Measurements from ENCODE around the gene COX14.

The COX14 gene

DNA sequence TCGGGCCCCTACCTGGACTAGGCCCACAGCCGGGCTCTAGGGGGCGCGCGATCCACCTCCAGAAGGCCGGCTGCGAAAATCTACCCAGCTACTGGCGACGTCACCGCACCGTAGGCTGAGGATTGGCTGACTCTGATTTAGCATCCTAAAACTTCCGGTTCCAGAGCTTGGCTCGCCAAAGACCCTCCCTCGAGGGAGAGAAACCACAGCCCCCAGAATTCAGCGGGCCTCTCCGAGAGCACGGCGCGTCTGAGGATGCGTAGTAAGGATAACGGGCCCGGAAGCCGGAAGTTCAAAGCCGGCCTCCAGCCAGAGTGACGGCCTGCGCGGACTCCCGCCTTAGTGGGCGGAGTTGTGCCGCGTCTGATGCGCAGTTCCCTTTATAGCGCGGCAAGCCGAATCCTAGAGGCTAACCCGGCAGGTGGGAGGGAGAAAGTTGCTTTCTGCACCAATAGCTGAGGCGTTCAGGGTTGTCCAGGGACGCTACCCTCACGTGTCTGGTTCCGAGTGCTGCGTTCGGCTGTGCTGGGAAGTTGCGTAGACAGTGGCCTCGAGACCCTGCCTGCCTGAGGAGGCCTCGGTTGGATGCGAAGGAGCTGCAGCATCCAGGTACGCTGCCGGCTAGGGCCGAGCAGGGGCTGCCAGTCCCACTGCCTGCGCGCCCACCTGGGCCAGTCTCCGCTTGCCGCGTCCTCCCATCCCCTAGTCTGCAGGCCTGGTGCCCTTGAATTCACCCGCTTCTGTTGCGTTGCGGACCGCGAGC lies at the start of gene COX14:
TSS of gene COX14 (plus strand) at position 544 of the 763 bp plus-strand sequence. CDS start 7,808 bp downstream, outside the sequence.
- TF ChIP-seq, protein P1, sequence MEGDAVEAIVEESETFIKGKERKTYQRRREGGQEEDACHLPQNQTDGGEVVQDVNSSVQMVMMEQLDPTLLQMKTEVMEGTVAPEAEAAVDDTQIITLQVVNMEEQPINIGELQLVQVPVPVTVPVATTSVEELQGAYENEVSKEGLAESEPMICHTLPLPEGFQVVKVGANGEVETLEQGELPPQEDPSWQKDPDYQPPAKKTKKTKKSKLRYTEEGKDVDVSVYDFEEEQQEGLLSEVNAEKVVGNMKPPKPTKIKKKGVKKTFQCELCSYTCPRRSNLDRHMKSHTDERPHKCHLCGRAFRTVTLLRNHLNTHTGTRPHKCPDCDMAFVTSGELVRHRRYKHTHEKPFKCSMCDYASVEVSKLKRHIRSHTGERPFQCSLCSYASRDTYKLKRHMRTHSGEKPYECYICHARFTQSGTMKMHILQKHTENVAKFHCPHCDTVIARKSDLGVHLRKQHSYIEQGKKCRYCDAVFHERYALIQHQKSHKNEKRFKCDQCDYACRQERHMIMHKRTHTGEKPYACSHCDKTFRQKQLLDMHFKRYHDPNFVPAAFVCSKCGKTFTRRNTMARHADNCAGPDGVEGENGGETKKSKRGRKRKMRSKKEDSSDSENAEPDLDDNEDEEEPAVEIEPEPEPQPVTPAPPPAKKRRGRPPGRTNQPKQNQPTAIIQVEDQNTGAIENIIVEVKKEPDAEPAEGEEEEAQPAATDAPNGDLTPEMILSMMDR (IDR thresholded peaks at IDR 0.05; ENCODE audit: control insufficient read depth, insufficient read depth, low read depth, low read length, missing control alignments) = peak; percentile 94
- peak within 1 kb of the TSS; percentile 72 for H3K4me3 ChIP-seq (ENCODE audit: control insufficient read depth, low read depth, low read length)
- peak; percentile 98 for DNase-seq (ENCODE audit: low read depth)

DNA sequence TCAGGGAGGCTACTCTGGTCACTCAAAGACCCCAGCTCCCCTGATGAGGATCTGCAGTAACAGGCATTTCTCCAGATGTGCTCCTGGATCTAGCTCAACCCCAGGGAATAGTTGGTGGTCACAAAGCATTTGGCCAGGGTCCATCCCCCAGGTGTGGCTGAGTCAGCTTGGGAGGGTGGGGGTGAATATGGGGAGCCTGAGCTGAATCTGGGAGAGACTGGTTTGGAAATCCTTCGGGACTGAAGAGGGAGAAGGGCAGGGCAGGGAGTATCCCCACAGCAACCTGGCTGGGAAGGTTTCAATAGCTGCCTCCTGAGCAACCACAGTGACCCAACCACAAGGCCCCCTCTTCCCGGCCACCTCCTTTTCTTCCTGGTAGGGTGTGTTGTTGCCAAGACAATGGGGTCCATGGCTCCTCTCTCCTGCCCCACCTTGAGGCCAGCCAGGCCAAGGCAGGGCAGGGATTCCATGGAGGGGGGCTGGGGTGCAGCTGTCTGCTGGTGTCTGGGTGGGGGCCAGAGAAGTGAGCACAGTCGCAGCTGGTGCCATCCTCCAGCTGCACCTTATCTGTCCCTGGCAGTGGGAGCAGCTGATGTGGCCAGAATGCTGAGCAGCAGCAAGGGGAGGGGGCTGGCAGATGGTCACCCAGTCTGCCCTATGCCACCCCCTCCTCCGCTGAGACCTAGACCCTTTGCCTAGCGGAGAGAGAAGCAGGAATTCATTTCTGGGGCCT lies 49.1 kb upstream of the COX14 start:
- H3K4me3 ChIP-seq (ENCODE audit: control insufficient read depth, low read depth, low read length) = no peak overlapping the region
- TF ChIP-seq, protein P1 (IDR thresholded peaks at IDR 0.05; ENCODE audit: control insufficient read depth, insufficient read depth, low read depth, low read length, missing control alignments) = no peak
- DNase-seq (ENCODE audit: low read depth) = no peak

DNA sequence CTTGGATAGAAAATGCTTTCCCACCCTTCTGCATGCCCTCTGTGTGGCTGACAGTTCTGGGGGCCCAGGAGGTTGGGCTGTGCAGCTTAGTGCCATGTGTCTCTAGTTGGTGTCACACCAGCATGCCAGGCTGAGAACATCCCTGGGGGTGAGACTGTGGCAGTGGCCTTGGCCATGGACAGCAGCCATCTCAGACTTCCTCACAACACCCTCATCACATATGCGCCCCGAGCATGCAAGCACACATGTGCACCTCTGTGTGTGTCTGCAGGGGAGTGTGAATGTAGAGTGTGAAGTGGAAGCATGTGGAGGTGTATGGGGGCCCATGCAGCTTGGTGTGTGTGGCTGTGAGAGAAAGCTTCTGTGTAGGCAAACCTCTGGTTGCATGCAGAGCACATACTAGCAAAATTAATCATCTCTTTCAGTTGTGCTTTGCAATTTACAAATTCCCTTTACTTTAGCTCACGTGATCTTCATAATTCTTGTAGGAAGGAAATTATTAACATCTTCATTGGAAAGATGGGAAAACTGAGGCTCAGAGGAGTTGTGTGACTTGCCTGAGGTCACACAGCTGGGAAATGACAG lies 46.2 kb upstream of the COX14 start:
- no peak for DNase-seq (ENCODE audit: low read depth)
- TF ChIP-seq, protein P1 (IDR thresholded peaks at IDR 0.05; ENCODE audit: control insufficient read depth, insufficient read depth, low read depth, low read length, missing control alignments) = no peak
- no peak overlapping the region for H3K4me3 ChIP-seq (ENCODE audit: control insufficient read depth, low read depth, low read length)

DNA sequence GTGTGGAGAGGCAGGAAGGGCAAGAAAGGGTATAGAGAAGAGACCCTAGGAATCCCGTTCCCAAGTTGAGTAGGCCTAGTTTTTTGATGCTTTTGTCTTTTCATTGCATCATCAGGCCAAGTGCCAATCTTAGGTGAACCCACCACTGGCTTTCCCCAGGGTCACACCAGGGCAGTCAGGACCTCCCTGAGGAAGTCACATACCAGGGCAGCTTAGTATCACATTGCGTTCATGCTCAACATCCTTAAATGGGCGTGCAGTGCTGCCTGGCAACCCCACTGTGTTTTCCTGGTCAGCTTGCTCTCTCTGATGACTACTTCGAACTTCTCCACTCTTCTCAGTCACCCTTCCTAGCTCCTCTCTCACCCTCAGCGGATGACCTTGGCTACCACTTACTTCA lies 45.6 kb upstream of the COX14 start:
- DNase-seq (ENCODE audit: low read depth) = peak; percentile 59

DNA sequence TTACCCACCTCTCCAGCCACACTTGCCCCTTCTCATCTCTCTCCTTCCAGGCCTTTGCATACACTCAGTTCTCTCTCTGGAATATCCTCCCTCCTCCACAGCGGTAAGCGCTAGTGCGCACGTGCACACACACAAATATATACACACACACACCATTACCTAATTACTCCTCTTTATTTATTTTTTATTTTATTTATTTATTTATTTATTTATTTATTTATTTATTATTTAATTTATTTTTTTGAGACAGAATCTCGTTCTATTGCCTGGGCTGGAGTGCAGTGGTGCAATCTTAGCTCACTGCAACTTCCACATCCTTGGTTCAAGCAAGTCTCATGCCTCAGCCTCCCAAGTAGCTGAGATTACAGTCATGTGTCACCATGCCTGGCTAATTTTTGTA lies 43.0 kb upstream of the COX14 start:
- TF ChIP-seq, protein P1 (IDR thresholded peaks at IDR 0.05; ENCODE audit: control insufficient read depth, insufficient read depth, low read depth, low read length, missing control alignments) = no peak

More for the DNA sequence above, 45.6 kb upstream of the COX14 start:
- no peak overlapping the region for H3K4me3 ChIP-seq (ENCODE audit: control insufficient read depth, low read depth, low read length)
- TF ChIP-seq, protein P1 (IDR thresholded peaks at IDR 0.05; ENCODE audit: control insufficient read depth, insufficient read depth, low read depth, low read length, missing control alignments) = no peak

DNA sequence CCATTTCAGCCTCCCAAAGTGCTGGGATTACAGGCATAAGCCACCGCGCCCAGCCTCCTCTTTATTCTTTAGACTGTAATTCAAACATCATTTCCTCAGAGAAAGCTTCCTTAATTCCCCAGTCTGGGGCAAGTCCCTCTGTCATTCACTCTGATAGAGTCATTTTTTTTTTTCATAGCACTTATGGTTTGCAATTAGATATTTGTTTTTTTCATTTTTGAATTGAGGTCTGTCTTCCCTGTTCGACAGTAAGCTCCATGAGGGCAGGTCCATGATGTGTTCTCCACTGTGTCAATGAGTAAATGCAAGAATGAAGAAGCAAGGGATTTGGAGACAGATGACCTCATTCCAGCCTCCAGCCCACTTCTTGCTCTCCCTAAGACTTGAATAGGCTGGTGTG lies 42.5 kb upstream of the COX14 start:
- no peak for DNase-seq (ENCODE audit: low read depth)
- TF ChIP-seq, protein P1 (IDR thresholded peaks at IDR 0.05; ENCODE audit: control insufficient read depth, insufficient read depth, low read depth, low read length, missing control alignments) = no peak
- H3K4me3 ChIP-seq (ENCODE audit: control insufficient read depth, low read depth, low read length) = no peak overlapping the region

More for the DNA sequence above, 43.0 kb upstream of the COX14 start:
- no peak overlapping the region for H3K4me3 ChIP-seq (ENCODE audit: control insufficient read depth, low read depth, low read length)
- DNase-seq (ENCODE audit: low read depth) = no peak
